ENCODE measurements around the gene KDM3A. TPM values are rescaled to one million over a fixed set of nuclear protein-coding genes. Genes with fewer than 3 reads are reported as not detected.

KDM3A gene
- total RNA-seq, 1 donor from 2014 or later: 76.2 TPM

GRCh38 chr2:86484385-86484784 is 43.2 kb downstream of the KDM3A start:
- Histone ChIP-seq H3K4me2 (ENCODE audit: low read length) (no peak overlapping the region), H3K9ac (ENCODE audit: low read length) (no peak overlapping the region), H4K20me1 (ENCODE audit: insufficient read depth, low read length) (peaks cover 20% of the 10 kb centered on the region), H2AFZ (ENCODE audit: low read depth, low read length) (no peak overlapping the region), H3K79me2 (ENCODE audit: insufficient read depth, low read length) (no peaks in the 10 kb centered on the region), H3K27me3 (ENCODE audit: insufficient read depth, low read length) (no peaks in the 10 kb centered on the region), H3K4me1 (ENCODE audit: insufficient read depth, low read length) (no peaks in the 10 kb centered on the region), H3K4me3 (ENCODE audit: insufficient read depth, low read depth, low read length) (no peak overlapping the region), H3K9me3 (ENCODE audit: insufficient read depth, low read depth, low read length) (no peaks in the 10 kb centered on the region), H3K36me3 (ENCODE audit: insufficient read depth, low read length) (peaks cover 67% of the 10 kb centered on the region), H3K27ac (ENCODE audit: low read depth, low read length) (no peak overlapping the region)
- peaks cover 18% of the 10 kb centered on the region for H3K4me1 Mint-ChIP-seq (ENCODE audit: low read depth, unreplicated experiment)
- no peak overlapping the region for H3K27ac Mint-ChIP-seq (ENCODE audit: unreplicated experiment)
- DNase-seq (ENCODE audit: low read depth) (no peak), FAIRE-seq (no peak)
- TF ChIP-seq EZH2 (IDR thresholded peaks at IDR 0.05; ENCODE audit: insufficient read depth, low read length): no peak
- TF ChIP-seq, protein P1, sequence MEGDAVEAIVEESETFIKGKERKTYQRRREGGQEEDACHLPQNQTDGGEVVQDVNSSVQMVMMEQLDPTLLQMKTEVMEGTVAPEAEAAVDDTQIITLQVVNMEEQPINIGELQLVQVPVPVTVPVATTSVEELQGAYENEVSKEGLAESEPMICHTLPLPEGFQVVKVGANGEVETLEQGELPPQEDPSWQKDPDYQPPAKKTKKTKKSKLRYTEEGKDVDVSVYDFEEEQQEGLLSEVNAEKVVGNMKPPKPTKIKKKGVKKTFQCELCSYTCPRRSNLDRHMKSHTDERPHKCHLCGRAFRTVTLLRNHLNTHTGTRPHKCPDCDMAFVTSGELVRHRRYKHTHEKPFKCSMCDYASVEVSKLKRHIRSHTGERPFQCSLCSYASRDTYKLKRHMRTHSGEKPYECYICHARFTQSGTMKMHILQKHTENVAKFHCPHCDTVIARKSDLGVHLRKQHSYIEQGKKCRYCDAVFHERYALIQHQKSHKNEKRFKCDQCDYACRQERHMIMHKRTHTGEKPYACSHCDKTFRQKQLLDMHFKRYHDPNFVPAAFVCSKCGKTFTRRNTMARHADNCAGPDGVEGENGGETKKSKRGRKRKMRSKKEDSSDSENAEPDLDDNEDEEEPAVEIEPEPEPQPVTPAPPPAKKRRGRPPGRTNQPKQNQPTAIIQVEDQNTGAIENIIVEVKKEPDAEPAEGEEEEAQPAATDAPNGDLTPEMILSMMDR (IDR thresholded peaks at IDR 0.05; ENCODE audit: insufficient read depth, low read depth, low read length): no peak
- H3K9me3 Mint-ChIP-seq (ENCODE audit: unreplicated experiment): no peaks in the 10 kb centered on the region
- no peak overlapping the region for H3K4me3 Mint-ChIP-seq (ENCODE audit: unreplicated experiment)
- H3K27me3 Mint-ChIP-seq (ENCODE audit: low read depth, unreplicated experiment): no peaks in the 10 kb centered on the region
- H3K36me3 Mint-ChIP-seq (ENCODE audit: low read depth, unreplicated experiment): peaks cover 64% of the 10 kb centered on the region

DNA sequence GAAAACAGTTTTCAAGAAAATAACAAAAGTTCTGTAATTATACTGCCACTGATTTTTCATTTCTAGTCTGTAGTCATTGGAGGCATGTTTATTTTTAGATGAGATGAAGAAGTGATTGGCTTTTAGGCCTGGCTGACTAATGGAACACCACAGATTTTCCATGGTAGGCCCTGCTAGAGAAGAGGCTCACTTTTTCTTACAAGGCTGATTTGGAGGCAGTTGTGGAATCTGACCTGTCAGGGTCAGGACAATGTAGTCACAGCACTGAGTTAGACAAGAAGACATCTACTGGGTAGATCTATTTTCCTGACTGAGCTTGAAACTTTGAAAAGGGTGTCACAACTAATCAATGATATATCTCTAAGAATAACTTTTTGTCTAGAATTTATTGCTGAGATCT is 43.9 kb downstream of the KDM3A start:
- Histone ChIP-seq H3K27ac (ENCODE audit: low read depth, low read length) (no peak overlapping the region), H3K4me1 (ENCODE audit: insufficient read depth, low read length) (no peaks in the 10 kb centered on the region), H4K20me1 (ENCODE audit: insufficient read depth, low read length) (peaks cover 24% of the 10 kb centered on the region), H3K36me3 (ENCODE audit: insufficient read depth, low read length) (peaks cover 69% of the 10 kb centered on the region), H3K9me3 (ENCODE audit: insufficient read depth, low read depth, low read length) (no peaks in the 10 kb centered on the region), H3K27me3 (ENCODE audit: insufficient read depth, low read length) (no peaks in the 10 kb centered on the region), H3K4me3 (ENCODE audit: insufficient read depth, low read depth, low read length) (no peak overlapping the region), H2AFZ (ENCODE audit: low read depth, low read length) (no peak overlapping the region), H3K79me2 (ENCODE audit: insufficient read depth, low read length) (no peaks in the 10 kb centered on the region), H3K4me2 (ENCODE audit: low read length) (no peak overlapping the region), H3K9ac (ENCODE audit: low read length) (no peak overlapping the region)
- Mint-ChIP-seq H3K36me3 (ENCODE audit: low read depth, unreplicated experiment) (peaks cover 64% of the 10 kb centered on the region), H3K27ac (ENCODE audit: unreplicated experiment) (peak overlapping the region; percentile 19), H3K4me3 (ENCODE audit: unreplicated experiment) (no peak overlapping the region), H3K27me3 (ENCODE audit: low read depth, unreplicated experiment) (no peaks in the 10 kb centered on the region), H3K9me3 (ENCODE audit: unreplicated experiment) (no peaks in the 10 kb centered on the region), H3K4me1 (ENCODE audit: low read depth, unreplicated experiment) (peaks cover 17% of the 10 kb centered on the region)
- no peak for TF ChIP-seq EZH2 (IDR thresholded peaks at IDR 0.05; ENCODE audit: insufficient read depth, low read length)
- TF ChIP-seq, protein P1 (IDR thresholded peaks at IDR 0.05; ENCODE audit: insufficient read depth, low read depth, low read length): no peak
- DNase-seq (ENCODE audit: low read depth) (no peak), FAIRE-seq (no peak)

DNA sequence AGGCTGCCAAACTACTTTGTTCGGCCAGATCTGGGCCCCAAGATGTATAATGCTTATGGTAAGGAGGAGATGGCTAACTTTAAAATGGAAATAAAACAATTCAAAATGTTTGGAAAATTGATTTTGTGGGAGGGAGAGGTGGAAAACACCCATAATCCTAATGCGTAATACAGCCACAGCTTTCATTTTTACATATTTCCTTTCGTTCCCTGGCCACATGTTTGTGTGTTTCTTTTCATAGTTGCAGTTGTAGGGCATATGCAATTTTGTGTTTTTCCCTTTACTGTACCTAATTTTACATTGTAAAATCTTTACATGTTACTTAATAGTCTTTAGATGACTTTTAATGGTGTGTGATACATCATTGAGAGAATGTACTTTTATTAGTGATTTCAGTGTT is 44.6 kb downstream of the KDM3A start:
- H3K27ac ChIP-seq (ENCODE audit: low read depth, low read length): no peak overlapping the region
- H3K36me3 ChIP-seq (ENCODE audit: insufficient read depth, low read length): peaks cover 72% of the 10 kb centered on the region
- Mint-ChIP-seq H3K4me1 (ENCODE audit: low read depth, unreplicated experiment) (peaks cover 15% of the 10 kb centered on the region), H3K9me3 (ENCODE audit: unreplicated experiment) (no peaks in the 10 kb centered on the region), H3K27ac (ENCODE audit: unreplicated experiment) (no peak overlapping the region), H3K4me3 (ENCODE audit: unreplicated experiment) (no peak overlapping the region), H3K27me3 (ENCODE audit: low read depth, unreplicated experiment) (no peaks in the 10 kb centered on the region), H3K36me3 (ENCODE audit: low read depth, unreplicated experiment) (peaks cover 64% of the 10 kb centered on the region)
- H3K9ac ChIP-seq (ENCODE audit: low read length): no peak overlapping the region
- no peaks in the 10 kb centered on the region for H3K27me3 ChIP-seq (ENCODE audit: insufficient read depth, low read length)
- H3K4me3 ChIP-seq (ENCODE audit: insufficient read depth, low read depth, low read length): no peak overlapping the region
- FAIRE-seq (no peak), DNase-seq (ENCODE audit: low read depth) (no peak)
- no peaks in the 10 kb centered on the region for H3K79me2 ChIP-seq (ENCODE audit: insufficient read depth, low read length)
- no peak overlapping the region for H2AFZ ChIP-seq (ENCODE audit: low read depth, low read length)
- peaks cover 24% of the 10 kb centered on the region for H4K20me1 ChIP-seq (ENCODE audit: insufficient read depth, low read length)
- no peaks in the 10 kb centered on the region for H3K9me3 ChIP-seq (ENCODE audit: insufficient read depth, low read depth, low read length)
- H3K4me2 ChIP-seq (ENCODE audit: low read length): no peak overlapping the region
- H3K4me1 ChIP-seq (ENCODE audit: insufficient read depth, low read length): no peaks in the 10 kb centered on the region
- TF ChIP-seq, protein P1 (IDR thresholded peaks at IDR 0.05; ENCODE audit: insufficient read depth, low read depth, low read length): no peak
- TF ChIP-seq EZH2 (IDR thresholded peaks at IDR 0.05; ENCODE audit: insufficient read depth, low read length): no peak

All from astrocyte (in vitro differentiated cells and primary cell).